GM12875 (cell line): ENCODE measurements around the gene H2BW1.
"Not testable (repeated sequence)": the region's sequence is repeated elsewhere in the genome, so short reads cannot be mapped to it uniquely, and the experiment has no call there.

Source experiments
- H3K4me3 ChIP-seq: one replicate; pipeline ENCODE4 v1.5.1; 2011; ENCODE audit warnings: low read depth, low read length, control low read depth
- TF ChIP-seq, protein P1 (sequence below): IDR thresholded peaks from 2 replicates; pipeline ENCODE4 v1.5.1; 2011; ENCODE audit warnings: low read depth, mild to moderate bottlenecking, control low read depth, inconsistent platforms, low read length, moderate library complexity, borderline replicate concordance; ENCODE audit not compliant: insufficient read depth

The H2BW1 gene

DNA sequence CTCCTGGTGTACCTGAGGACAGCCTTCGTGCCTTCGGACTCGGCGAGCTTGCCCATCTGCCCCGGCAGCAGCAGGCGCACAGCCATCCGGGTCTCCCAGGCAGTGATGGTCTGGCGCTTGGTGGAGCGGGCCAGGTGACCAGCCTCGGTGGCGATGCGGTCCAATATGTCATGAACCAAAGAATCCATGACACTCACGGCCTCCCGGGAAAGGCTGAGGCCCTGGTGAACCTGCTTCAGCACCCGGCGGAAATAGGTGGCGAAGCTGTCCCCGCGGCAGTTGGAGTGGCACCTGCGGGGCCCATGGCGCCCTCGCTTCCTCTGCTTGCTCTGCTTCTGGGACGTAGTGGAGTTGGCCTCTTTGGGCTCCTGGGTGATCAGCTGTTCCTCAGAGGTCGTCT is 350 bp downstream of the H2BW1 start:
- TF ChIP-seq, protein P1, sequence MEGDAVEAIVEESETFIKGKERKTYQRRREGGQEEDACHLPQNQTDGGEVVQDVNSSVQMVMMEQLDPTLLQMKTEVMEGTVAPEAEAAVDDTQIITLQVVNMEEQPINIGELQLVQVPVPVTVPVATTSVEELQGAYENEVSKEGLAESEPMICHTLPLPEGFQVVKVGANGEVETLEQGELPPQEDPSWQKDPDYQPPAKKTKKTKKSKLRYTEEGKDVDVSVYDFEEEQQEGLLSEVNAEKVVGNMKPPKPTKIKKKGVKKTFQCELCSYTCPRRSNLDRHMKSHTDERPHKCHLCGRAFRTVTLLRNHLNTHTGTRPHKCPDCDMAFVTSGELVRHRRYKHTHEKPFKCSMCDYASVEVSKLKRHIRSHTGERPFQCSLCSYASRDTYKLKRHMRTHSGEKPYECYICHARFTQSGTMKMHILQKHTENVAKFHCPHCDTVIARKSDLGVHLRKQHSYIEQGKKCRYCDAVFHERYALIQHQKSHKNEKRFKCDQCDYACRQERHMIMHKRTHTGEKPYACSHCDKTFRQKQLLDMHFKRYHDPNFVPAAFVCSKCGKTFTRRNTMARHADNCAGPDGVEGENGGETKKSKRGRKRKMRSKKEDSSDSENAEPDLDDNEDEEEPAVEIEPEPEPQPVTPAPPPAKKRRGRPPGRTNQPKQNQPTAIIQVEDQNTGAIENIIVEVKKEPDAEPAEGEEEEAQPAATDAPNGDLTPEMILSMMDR, result no peak
- no peak overlapping the region for H3K4me3 ChIP-seq

DNA sequence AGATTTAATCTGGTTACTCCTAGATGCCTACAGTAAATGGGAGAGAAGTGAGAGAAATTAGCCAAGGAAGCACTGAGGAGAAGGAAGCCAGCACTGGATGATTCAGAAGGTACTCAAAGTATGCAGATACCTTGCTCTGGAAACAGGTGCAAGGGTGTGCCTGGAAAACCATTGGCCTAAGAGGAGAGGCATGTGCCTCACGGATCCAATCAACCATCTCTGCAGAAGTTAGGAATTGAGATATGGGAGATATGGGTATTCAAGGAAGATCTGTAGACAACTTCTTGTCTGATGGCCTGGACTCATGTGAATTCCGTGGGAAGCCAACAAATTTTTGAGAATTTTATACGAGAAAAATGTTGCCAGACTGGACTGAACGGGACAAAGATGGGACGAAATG is 4.7 kb downstream of the H2BW1 start:
- H3K4me3 ChIP-seq, result no peak overlapping the region
- TF ChIP-seq, protein P1, result no peak

DNA sequence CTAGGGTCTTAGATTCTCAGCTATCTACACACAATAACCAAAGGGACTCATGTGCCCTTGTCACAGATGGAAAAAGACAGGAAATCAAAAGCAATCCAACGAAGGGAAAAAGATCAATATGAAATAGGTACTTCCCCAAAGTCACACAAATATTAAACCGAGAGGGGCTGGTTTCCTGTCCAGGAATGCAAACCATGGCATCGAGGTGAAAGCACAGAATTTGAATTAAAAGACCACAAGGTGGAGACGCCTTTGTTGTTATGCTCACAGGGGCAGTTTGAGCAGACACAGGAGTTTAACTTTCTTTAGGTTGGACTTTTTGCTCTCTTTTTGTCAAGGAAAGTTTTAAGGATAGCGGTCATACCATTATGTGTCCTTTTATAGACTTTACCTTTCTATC is 14.3 kb downstream of the H2BW1 start:
- no peak overlapping the region for H3K4me3 ChIP-seq
- TF ChIP-seq, protein P1, result no peak

DNA sequence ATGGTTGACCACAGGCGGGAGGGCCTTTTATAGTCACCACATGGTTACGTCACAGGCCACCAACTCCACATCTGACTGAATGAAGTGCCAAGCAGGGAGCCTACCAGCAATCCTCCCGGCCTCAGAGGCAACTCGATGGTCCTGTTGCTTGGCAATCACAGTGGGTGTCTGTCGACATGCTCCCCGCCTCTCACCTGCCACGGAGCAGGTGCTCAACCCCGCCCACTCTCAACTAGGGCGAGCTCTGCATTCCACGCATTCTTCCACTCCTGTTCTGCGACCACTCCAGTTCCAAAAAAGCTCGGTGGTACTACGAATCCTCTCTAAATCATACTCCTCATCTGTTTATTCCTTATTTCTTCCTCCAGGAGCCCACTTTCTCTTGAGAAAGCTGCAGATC is 30.0 kb downstream of the H2BW1 start:
- not testable (repeated sequence) for H3K4me3 ChIP-seq

DNA sequence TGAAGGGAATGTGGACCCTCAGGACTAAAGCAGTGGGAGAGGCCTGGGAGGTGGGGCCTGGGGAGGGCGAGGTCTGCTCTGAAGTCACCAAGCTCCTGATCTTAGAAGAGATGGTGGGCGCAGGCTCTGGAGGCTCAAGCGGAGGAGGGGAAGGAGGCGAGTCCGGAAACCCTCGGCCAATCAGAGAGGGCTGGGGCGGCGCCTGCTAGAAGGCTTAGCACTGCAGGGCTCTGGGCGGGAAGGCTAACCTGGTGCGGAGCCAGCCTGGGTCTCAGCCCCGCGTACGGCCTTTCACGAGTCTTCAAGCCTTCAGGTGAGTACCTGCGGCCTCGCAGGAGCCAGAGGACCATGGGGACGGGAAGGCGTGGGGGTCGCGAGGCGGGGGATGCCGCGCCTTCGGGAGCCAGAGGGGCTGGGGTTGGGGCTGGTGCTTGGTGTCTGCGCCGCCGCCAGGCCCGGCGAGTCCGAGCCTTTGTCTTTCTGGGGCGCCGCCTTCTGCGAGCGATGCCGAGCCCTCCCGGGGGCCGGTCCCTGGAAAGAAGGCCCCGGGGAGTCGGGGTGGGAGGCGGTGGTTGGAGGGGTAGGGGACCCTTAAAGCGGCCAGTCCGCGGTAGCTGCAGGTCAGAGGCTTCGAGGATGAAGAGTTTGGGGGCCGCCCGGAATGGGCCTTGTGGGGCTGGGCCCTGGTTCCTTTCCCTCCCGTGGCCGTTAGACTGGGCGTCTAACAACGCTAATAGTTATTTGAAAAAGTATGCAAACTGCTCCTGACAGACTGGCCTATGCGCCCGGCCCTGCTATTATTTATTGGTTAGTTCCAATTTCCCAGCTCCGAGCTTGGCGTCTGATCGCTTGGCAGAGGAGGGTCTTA is 50.9 kb downstream of the H2BW1 start, which contains the start of gene TMSB15B:
TSS of gene TMSB15B (plus strand) at position 217 of the 868 bp plus-strand sequence.
- H3K4me3 ChIP-seq, result not testable (repeated sequence)
